Stimulated activated CD8-positive, alpha-beta memory T cell treated with anti-CD3 and anti-CD28 coated beads, Interleukin-7, amount 100 ng/mL, for 48 hours (primary cell): ENCODE data around the gene POU2F2.
"Not testable (repeated sequence)": the region's sequence is repeated elsewhere in the genome, so short reads cannot be mapped to it uniquely, and the experiment has no call there.

Source experiments
- DNase-seq, 2 donors: peaks; one replicate each; pipeline ENCODE4 v3.0.0-alpha.2; 2020; ENCODE audit warnings: low read depth in 1 of 2; ENCODE audit errors: extremely low read depth in 1 of 2

POU2F2 gene

GRCh38 chr19:42065511-42065910 is 66.7 kb downstream of the POU2F2 start:
- no peak for DNase-seq

- no peak for DNase-seq
Measured at GRCh38 chr19:42065051-42065450, 67.2 kb downstream of the POU2F2 start.

DNA sequence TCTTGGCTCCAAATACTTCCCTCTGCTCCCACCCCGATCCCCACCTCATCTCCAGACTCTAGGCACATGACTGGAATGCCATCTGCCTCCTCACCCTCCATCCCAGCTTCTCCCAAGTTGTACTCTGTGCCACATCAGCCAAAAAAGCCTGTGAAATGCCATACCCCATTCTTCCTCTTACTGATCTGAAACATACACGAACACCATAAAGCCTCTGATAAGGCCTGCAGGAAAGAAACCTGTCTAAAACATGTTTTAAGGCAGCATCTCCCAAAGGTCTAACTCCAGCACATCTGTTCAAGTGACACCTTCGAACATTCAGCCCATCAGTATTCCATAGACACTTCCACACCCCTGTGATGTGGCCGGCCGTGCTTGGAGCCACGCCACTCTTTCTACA is 67.8 kb downstream of the POU2F2 start:
- no peak for DNase-seq

- DNase-seq, result no peak
Measured at GRCh38 chr19:42062381-42062780, 69.9 kb downstream of the POU2F2 start.

GRCh38 chr19:42060117-42060516 is 72.1 kb downstream of the POU2F2 start:
- no peak for DNase-seq

DNA sequence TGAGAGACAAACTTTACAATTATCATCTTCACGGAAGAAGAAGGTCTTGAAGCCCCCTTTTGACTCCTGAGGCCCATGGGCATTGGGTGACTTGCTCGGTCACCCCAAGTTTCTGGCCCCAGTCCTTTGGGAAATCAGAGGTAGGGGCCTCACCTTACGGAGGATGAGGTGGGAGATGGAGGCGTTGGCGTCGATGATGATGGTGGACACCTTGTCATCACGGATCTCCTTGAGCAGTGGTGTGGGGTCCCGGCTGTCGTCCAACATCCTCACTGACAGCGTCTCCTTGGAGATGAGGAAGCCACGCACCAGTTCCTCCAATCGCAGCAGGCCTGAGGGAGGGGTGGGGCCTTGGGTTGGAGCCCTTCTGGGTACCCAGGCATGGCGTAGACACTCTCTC is 73.0 kb downstream of the POU2F2 start:
- no peak for DNase-seq

GRCh38 chr19:42057846-42058245 is 74.4 kb downstream of the POU2F2 start:
- DNase-seq, result no peak

- no peak for DNase-seq
Measured at GRCh38 chr19:42054205-42054604, 78.0 kb downstream of the POU2F2 start.

DNA sequence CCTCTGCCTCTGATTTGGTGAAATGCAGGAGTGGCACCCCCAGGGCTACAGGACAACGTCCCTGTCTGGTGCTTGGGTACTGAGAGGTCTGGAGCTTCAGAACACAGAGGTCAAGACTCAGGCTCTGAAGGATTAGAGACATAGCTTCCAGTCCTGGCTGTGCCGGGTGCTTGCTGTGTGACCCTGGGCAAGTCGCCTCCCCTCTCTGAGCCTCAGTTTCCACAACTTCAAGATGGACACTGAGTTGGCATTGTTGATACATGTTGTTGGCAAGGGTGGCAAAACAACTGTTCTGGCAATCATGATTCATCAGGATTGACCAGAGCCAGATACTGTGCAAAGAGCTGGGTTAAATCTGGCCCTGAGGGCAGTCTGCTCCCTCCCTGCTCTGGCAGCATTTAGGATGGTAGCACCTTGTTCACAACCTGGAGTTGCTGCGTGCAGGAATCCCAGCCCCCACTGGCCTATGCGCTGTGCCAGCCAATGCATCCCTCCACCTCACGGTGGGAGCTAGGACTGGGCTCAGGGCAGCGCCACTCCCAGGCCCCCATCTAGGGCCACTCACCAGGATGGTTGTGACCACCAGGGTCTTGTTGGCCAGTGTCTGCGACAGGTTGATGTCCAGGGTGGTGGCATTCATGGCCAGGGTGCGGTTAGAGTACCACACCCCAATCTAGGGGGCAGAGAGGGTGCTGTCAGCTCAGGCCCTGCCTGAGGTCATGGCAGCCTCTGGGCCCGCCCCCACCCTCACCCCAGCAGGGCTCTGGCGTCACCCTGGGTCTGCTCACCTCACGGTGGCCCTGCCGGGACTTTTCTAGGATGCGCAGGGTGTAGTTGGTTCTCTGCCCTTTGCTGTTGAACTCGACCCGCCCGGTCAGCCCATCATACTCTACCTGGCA is 79.0 kb downstream of the POU2F2 start:
- no peak for DNase-seq

DNA sequence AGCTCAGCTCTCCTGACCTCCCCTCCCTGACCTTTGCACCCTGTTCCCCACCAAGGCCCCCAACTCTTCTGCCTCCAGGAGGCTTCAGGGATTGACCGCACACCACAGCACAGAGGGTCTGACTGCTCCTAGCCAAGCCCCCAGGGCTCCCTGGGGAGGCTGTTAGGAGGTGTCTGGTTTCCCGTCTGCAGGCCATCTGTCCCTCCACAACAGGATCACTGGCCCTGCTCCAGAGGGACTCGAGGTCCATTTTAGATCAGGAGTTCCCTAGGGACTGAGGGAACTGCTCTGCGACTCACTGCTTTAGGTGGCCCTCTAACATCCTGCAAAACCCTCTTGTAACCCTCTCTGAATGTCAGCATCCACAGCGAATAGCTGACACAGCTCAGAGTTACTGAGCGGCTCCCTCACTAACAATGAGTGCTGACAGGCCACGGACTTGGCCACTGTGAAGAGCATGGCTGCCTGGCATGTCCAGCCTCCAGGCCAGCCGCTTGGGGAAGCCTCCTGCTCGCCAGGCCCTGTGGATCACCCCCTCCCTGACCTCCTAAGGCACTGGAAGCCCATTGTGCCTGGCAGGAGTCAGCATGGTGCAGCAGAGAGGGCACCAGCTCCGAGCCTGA is 79.9 kb downstream of the POU2F2 start:
- DNase-seq, result no peak

- DNase-seq, result peak in 1 of 2 donors; percentile 67
Measured at GRCh38 chr19:42051166-42052115, 80.8 kb downstream of the POU2F2 start.

DNA sequence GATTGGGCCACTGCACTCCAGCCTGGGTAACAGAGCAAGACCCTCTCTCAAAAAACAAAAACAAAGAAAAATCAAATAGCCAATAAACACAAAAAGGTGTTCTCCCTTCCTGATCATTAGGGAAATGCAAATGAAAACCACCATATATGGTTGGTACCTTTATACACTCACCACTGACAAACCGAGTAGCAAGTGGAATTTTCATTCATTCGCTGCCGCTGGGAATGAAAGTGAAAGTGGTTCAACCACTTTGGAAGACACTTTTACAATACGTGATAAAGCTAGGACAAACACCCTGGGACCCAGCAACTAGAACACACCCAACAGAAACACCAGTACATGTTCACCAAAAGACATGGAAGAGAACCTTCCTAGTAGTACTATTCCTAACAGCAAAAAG is 83.3 kb downstream of the POU2F2 start:
- DNase-seq, result no peak

GRCh38 chr19:42045575-42045974 is 86.7 kb downstream of the POU2F2 start:
- no peak for DNase-seq

DNA sequence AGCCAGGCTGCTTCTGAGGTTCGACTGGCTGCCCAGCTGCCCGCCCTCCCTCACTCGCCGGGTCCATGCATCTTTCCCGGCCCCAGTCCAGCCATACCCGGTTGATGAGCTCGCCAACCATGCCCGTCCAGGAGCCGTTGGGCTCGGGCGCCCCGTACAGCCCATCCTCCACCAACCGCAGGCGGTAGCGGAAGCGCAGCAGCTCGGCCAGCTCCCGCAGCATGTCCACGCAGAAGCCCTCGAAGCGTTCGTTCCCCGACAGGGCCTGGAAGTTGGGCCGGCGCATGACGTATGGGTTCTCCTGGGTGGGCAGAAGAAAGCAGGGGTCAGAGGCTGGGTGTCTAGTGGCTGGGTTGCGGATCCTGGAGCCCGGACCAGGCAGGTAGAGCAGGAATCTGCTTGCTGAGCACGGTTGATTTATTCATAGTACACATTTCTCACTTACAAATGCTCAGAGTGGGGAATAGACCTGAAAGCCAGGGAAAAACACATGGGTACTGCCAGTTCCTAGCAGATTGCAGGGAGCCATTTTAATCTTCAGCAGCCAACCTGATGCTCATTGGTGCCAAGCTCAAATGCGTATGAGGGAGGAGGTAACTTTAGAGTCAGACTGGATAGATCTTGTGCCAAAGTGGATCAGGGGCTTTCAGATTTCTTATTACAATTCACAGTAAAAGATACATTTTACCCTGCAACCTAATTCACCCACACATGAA is 89.6 kb downstream of the POU2F2 start:
- DNase-seq, result no peak

DNA sequence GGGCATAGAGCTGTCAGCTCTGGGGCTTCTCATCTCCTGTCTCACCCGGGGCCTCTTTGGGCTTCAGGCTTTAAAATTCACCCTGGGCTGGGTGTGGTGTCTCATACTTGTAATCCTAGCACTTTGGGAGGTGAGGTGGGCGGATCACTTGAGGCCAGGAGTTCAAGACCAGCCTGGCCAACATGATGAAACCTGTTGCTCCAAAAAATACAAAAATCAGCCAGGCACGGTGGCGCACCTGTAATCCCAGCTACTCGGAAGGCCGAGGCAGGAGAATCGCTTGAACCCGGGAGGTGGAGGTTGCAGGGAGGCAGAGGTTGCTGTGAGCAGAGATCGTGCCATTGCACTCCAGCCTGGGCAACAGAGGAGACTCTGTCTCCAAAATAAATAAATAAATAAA is 91.8 kb downstream of the POU2F2 start:
- DNase-seq, result not testable (repeated sequence)

DNA sequence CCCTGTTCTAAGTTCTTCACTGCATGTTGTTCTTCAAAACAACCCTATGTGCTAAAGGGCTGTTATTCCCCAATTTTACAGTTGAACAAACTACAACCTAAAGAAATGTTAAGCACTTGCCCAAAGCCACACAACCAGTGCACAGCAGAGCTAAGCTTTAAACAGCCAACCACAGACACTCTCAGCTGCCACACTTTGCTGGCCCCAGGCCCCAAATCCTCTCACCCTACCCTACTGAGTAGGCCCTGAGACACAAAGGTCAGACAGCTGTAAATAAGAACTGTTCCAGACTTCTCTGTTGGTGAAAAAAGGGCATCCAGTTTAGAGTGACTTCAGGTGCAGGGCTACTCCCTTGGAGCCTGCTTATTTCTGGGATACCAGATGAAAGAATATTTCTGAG is 92.2 kb downstream of the POU2F2 start:
- DNase-seq, result no peak

DNA sequence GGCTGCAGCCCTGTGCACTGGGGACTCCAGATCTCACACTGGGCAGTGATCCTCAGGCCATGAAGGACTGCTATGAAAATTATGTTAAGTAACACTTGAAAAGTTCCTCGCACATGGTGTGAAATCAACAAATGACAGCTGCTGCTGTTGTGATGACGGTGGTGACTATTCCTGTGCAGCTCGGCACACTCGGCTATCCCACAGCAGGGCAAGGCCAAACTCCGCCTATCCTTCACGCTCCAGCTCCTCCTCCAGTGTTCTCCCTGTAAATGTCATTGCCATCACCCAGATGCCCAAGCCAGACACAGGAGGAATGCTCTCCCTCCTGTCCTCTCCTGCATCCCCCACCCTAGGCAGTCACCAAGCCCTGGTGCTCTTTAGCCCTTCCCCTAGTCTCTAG is 93.6 kb downstream of the POU2F2 start:
- no peak for DNase-seq

- DNase-seq, result no peak
Measured at GRCh38 chr19:42037649-42038048, 94.6 kb downstream of the POU2F2 start.
